ENCODE measurements around the gene PITPNC1. TPM values are rescaled to one million over a fixed set of nuclear protein-coding genes. Genes with fewer than 3 reads are reported as not detected.
"Not testable (repeated sequence)": the region's sequence is repeated elsewhere in the genome, so short reads cannot be mapped to it uniquely, and the experiment has no call there.

Gene PITPNC1
- total RNA-seq, 1 experiment from 2014 or later: 24.0 TPM

DNA sequence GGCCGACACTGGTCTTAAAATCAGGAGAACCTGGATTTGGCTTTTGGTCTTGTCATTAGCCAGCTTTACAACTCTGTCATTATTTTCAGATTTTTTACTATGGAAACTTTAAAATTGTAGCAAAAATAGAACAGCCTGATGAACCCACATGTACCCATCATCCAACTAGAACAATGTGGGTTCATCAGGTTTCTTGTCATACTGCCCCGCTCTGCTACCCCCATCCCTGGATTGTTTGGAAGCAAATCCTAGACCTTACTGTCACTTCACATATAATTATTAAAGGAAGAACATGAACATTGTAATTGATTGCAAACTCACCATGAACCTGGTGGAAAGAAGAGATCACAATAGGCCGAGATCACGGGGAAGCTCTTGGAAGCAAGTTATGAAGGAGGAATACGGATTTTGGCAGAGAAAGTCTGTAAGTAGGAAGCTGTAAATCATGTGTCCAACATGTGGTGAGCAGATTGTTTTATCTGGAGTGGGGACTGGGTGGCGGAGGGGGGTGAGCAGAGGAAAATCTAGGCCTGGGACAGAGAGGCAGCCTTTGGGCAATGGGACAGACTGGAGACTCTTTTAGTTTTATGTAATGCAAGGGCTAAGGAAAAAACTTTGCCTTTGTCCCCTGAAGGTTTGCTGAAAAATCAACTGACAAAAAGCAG lies 67.0 kb downstream of the PITPNC1 start:
- in situ Hi-C loops (cut with HindIII; ENCODE audit: low sequenced_read_pairs): no loop called here
- DNase-seq (ENCODE audit: low spot score): no peak

DNA sequence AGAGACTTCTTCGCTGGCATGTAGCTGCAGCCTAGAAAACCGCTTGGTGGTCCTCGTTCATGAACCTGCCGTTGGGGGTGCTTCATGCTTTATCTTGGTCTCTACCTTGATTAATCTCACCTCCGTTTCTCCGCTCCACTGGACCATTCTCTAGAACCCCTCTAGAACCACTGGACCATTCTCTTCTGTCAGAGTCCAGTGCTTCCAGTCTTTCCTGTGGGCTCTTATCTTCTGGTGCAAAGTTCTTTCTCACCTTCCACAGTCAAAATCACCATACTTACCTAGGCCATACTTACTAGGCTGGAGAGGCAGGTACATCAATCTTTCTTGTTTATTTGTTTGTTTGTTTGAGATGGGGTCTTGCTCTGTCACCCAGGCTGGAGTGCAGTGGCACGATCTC lies 71.4 kb downstream of the PITPNC1 start:
- in situ Hi-C loops (cut with HindIII; ENCODE audit: low sequenced_read_pairs): no loop called here
- DNase-seq (ENCODE audit: low spot score): no peak

DNA sequence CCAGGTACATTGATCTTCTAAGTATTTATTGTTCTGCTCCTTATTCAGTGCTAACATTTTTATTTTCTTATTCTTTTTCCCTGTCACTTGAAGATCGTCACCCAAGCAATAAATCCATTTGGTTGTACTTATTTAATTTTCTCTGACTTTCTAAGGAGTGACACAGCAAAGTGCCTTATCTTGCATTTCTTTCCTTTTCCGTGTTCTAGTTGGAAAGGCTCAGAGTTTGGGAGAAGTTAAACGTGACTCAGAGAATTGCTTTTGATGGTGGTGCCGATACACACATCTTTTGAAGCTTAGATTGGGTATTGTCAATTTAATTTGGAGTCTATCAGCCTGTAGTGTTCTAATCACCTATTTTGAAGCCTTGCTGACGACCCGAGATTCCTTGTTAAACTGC lies 72.0 kb downstream of the PITPNC1 start:
- no peak for DNase-seq (ENCODE audit: low spot score)
- in situ Hi-C loops (cut with HindIII; ENCODE audit: low sequenced_read_pairs): no loop called here

DNA sequence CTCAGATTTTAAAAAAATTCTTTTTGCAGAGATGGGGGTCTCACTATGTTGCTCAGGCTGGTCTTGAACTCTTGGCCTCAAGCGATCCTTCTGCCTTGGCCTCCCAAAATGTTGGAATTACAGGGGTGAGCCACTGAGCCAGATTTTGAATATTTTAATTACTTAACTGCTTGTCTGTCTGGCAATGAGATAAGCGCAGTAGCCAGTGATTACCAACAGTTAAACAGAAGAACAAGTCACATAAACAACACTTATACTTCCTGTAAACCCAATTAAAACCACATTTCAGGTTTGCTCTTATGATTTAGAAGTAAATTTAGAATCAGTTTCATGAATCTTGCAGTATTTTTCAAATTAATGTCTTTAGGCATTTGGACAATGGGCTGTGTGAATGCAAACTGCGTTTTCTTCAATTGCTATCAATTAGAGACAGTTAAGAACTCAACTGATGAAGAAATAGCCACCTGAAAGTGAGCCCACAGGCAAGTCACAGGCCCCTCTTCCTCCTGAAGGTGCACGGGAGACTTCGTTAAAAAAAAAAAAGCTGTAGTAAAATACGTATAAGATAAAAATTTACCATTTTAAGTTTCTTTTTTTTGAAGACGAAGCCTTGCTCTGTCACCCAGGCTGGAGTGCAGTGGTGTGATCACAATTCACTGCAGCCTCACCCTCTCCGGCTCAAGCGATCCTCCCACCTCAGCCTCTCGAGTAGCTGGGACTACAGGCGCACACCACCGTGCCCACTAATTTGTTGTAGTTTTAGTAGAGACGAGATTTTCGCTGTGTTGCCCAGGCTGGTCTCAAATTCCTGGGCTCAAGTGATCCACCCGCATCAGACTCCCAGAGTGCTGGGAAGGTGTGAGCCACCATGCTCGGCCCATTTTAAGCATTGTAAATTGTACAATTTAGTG lies 73.0 kb downstream of the PITPNC1 start:
- in situ Hi-C loops (cut with HindIII; ENCODE audit: low sequenced_read_pairs): no loop called here

DNA sequence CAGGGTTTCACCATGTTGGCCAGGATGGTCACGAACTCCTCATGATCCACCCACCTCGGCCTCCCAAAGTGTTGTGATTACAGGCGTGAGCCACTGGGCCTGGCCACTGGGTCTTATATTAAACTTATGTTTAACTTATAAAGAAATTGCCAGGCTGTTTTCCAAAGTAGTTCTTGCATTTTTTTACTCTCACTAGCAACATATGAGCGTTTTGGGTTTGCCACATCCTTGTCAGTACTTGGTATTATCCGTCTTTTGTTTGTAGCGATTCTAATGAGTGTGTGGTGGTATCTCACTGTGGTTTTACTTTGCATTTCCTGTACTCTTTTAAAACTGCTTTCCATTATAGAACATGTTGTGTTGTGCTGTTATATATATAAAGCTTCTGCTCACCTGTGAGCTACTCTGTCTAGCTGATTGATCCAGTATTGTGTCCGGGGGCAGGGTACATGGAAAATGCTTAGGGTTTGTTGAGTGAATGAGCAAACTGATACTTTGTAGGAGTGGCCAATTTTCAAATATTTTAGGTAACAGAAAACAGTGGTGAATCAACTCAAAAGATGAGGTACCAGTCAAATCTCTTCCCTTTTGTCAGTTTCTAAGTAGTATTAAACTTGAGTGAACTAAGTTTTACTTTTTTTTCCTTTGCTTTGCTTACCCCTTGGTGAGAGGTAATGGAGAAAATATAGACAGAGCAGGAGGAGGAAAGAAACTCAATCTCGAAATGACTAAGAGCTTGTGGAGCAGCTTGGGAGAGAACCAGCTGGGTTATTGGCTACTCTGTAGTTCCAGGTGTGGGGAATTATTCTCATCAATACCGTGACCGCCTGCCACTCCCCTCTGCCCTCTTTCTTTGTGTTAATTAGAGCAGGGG lies 75.8 kb downstream of the PITPNC1 start:
- in situ Hi-C loops (cut with HindIII; ENCODE audit: low sequenced_read_pairs): no loop called here

More for the DNA sequence above, 73.0 kb downstream of the PITPNC1 start:
- no peak for DNase-seq (ENCODE audit: low spot score)

DNA sequence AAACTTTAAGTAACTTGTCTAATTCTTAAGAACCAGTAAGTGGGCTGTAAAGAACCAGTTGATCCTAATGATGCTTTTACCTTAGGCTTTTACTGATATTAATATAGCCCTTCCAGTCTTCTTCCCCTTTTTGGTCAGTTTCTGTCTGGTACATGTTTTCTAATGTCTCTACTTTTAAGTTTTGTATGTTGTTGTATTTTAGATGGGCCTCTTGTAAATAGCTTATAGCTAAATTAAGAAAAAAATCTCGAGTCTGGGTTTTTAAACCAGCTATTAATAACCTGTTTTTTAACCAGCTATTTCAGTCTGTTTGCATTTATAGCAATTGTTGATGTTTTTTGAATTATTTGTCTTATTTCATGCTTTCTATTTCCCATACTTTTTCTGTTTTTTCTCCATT lies 79.0 kb downstream of the PITPNC1 start:
- in situ Hi-C loops (cut with HindIII; ENCODE audit: low sequenced_read_pairs): no loop called here

More for the DNA sequence above, 75.8 kb downstream of the PITPNC1 start:
- no peak for DNase-seq (ENCODE audit: low spot score)

DNA sequence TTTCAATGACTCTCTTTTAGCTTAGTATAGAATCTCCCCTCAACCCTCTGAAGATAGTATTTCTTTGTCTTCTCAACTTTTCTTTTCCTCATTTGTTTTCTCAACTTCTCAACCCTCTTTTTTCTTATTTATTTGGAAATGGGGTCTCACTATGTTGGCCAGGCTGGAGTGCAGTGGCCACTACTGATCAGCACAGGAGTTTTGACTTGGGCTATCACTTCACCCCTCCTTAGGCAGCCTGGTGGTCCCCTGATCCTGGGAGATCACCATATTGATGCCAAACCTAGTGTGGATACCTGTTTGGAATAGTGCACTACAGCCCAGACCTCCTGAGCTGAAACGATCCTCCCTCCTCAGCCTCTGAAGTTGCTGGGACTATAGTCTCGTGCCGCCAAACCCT lies 79.8 kb downstream of the PITPNC1 start:
- in situ Hi-C loops (cut with HindIII; ENCODE audit: low sequenced_read_pairs): no loop called here

More for the DNA sequence above, 79.0 kb downstream of the PITPNC1 start:
- DNase-seq (ENCODE audit: low spot score): no peak

DNA sequence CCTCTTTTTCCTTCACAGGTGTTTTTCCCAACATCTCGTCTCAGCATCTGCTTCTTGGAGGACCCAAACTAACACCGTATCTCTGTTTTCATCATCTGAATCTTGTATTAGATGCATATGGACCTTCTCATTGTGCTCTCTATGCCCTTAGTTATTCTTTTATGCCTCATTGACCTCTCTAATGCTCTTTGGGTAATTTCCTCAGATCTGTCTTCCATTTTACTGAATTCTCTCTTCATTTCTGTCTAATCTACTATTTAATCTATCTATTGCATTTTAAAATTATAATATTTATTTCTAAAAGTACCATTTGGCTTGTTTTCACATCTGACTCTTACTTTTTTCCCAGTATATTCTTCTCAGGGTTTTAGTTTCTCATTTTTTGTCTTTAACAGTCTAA lies 81.1 kb downstream of the PITPNC1 start:
- in situ Hi-C loops (cut with HindIII; ENCODE audit: low sequenced_read_pairs): no loop called here
- no peak for DNase-seq (ENCODE audit: low spot score)

More for the DNA sequence above, 79.8 kb downstream of the PITPNC1 start:
- no peak for DNase-seq (ENCODE audit: low spot score)

DNA sequence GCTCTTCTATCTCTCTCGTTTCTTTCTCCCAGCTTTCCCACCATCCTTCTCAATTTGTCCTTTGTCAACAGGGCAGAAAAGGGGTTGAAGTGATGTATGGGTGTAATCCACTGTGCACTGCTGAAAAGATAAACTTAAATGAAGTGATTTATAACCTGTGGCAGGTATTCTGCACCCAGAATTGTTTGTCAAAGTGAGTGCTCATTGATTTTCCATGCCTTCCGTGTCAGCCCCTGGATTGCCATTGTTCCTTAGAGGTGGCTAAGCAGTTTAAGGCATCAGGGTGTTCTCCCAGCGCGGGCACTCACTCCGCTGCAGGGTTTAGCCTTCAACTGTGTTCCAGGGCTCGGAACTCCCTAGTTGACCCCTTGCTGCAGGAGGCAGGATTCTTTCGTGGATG lies 82.9 kb downstream of the PITPNC1 start:
- DNase-seq (ENCODE audit: low spot score): no peak
- in situ Hi-C loops (cut with HindIII; ENCODE audit: low sequenced_read_pairs): no loop called here

DNA sequence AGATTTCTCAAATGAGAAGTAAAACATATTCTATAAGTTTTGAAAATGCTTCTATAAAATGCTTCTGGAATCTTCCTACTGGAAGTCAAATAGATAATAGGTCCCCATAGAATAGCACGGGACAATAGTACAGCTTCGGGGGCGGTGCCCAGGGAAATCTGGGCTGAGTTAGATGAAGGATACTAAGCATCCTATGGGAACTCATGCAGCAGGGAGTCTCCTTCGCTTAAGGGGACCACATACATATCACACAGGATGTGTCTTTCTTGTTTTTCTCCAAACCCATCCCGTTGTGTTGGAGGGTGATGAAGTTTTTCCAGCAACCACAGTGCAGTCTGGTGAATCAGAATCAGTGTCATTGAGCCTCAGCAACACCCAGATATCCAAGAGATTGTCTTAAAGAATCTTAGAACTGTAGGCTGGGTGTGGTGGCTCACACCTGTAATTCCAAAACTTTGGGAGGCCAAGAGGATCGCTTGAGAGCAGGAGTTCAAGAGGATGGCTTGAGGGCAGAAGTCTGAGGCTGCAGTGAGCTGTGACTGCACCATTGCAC lies 84.2 kb downstream of the PITPNC1 start:
- no peak for DNase-seq (ENCODE audit: low spot score)
- in situ Hi-C loops (cut with HindIII; ENCODE audit: low sequenced_read_pairs): no loop called here

DNA sequence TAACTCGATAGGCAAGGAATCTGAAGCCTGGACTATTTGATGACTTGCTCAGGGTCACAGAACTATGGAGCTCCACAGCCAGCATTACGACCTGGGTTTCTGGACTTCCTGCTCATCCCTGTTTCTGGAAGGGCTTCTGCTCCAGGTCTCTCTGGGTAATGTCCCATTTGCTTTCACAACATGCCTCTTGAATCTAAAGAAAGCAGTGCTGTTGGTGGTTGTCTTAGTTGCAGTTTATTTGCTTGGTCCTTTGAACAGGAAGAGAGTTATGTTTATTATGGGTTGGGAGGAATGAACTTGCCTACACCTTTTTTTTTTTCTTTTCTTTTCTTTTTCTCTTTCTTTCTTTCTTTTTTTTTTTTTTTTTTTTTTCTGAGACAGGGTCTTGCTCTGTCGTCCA lies 84.8 kb downstream of the PITPNC1 start:
- DNase-seq (ENCODE audit: low spot score): no peak
- in situ Hi-C loops (cut with HindIII; ENCODE audit: low sequenced_read_pairs): no loop called here

DNA sequence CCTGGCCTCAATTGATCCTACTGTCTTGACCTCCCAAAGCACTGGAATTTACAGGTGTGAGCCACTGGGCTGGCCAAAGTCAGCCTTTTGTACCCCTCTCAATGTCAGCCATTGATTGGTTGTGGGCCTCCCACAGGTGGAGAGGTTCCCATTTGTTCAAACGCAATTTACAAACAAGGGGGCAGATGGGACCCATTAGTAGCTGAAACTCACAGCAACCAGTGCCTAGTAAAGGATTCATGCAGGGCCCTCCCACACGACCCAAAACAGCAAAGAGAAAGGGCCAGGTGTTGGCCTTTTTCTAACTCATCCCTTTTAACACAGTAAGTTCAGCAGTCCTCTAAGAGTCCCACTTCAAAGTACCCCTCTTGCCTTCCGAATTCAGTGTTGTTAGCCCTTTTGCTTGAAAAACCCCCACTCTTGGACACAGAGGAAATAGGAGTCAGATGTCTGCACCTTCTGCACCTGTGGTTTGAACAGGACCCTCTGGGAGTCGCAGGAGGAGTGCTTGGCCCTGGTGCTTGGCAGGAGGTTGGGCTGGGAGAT lies 89.2 kb downstream of the PITPNC1 start:
- in situ Hi-C loops (cut with HindIII; ENCODE audit: low sequenced_read_pairs): no loop called here

DNA sequence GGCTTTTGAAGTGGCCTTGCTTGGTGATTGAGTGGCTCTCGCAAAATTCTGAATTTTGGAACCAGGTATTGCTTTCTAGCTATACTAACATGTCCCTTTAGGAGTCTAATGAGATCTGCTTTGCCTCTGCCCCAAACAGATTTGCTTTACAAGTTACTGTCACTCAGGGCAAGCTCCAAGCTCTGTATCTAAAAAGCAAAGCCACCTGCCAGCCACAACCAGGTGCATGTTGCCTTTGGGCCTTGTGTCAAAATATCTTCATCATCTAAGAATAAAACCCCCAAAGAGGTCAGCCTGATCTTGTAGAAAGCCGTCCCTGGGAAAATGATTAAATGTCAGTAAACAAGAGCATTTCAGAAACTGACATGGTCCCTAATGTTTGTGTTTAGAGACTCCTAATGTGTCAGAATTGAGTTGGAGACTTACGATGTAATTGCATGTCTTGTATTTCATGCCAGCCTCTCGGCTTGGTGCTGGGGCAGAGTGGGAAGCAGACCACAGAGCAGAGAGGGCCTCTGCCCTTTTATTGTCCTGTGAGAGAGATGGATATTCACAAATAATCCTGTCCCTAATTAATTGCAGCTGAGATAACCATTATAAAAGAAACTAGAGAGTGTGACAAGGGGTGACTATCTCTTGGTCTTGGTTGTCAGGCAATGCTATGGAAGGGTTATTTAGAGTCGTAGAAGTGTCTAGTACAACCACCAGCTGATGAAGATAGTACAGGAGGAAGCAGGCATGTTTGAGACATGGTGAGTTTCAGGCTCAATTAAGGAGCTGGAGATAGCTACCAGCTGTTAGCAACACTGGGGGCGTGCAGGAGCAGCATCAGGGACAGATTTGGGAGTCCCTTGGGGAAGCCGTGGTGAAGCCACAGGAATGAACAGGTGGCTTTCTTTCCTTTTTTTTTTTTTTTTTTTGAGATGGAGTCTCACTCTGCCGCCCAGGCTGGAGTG lies 90.7 kb downstream of the PITPNC1 start:
- peak; percentile 59 for DNase-seq (ENCODE audit: low spot score)
- in situ Hi-C loops (cut with HindIII; ENCODE audit: low sequenced_read_pairs): no loop called here

More for the DNA sequence above, 89.2 kb downstream of the PITPNC1 start:
- DNase-seq (ENCODE audit: low spot score): no peak

DNA sequence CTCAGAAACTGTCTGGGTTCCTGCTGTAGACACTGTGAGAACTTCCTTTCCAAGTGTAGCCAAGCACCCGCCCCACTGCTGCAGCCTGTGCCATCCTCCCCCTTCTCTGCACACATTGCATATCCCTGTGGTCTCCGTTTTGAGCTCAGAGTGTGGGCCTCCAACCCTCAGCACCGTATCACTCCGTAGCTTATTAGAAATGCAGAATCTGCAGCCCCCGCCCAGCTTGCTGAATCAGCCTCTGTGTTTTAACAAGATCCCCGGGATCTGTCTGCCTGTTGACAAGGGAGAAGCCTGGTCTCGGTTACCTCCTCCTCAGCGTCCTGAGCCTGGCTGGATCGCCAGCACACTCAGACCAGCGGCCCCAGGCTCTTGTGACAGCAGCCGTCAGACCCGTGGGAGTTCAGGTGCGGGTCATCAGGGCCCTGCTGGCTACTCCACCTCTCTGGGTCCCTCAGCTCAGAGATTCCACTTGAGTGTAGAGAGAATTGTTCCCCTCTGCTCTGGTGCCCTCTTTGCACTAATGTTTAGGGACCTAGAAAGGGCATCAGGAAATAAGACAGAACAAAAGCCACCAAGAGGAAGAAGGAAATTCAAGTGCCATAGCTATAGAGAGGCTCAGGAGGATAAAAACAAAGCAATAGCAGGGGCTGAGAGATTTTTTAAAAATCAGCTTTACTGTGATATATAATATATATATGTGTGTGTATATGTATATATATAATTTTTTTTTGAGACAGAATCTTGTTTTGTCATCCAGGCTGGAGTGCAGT lies 92.3 kb downstream of the PITPNC1 start:
- DNase-seq (ENCODE audit: low spot score): no peak
- in situ Hi-C loops (cut with HindIII; ENCODE audit: low sequenced_read_pairs): no loop called here

DNA sequence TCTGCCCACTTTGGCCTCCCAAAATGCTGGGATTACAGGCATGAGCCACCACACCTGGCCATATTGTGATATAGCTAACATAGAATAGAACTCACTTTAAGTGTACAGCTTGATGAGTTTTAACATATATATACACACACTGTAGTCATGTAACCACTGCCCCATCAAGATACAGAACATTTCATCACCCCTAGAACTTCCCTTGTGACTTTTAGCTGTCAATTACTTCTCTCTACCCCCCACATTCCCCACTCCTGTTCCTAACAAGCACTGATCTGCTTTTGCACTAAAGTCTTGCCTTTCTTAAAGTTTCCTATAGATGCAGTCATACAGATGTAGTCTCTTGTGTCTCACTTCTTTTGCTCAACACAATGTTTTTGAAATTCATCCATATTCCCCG lies 93.1 kb downstream of the PITPNC1 start:
- in situ Hi-C loops (cut with HindIII; ENCODE audit: low sequenced_read_pairs): no loop called here

DNA sequence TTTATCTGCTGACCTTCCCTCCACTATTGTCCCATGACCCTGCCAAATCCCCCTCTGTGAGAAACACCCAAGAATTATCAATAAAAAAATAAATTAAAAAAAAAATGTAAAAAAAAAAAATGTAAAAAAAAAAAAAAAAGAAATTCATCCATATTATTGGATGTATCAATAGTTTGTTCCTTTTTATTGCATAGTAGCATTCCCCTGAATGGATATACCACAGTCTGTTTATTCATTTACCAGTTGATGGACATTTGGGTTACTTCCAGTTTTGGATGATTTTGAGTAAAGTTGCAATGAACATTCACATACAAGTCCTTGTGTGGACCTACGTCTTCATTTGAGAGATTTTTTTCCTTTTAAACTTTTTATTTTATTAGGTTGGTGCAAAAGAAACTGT lies 94.0 kb downstream of the PITPNC1 start:
- in situ Hi-C loops (cut with HindIII; ENCODE audit: low sequenced_read_pairs): no loop called here
- DNase-seq (ENCODE audit: low spot score): no peak

More for the DNA sequence above, 93.1 kb downstream of the PITPNC1 start:
- no peak for DNase-seq (ENCODE audit: low spot score)

DNA sequence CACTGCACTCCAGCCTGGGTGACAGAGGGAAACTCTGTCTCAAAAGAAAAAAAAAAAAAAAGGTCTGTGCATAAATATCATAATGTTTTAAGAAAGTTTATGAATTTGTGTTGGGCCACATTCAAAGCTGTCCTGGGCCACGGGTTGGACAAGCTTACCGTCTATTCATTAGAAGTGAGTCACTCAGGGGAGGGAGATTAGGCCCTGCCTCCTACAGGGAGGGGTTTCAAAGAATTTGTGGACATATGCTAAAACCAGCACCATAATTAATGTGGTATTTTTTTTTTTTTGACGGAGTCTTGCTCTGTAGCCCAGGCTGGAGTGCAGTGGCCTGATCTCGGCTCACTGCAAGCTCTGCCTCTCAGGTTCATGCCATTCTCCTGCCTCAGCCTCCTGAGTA lies 95.5 kb downstream of the PITPNC1 start:
- in situ Hi-C loops (cut with HindIII; ENCODE audit: low sequenced_read_pairs): not testable (repeated sequence)

More for the DNA sequence above, 95.5 kb downstream of the PITPNC1 start:
- DNase-seq (ENCODE audit: low spot score): not testable (repeated sequence)
